DND-41 (cell line): ENCODE data around the gene SEMA7A.
"Not testable (repeated sequence)": the region's sequence is repeated elsewhere in the genome, so short reads cannot be mapped to it uniquely, and the experiment has no call there.

Experiments used
- ATAC-seq: fragments of 200-7000 bp; cut with Tn5 transposase; 3 replicates; pipeline ENCODE4 v1.9.1; 2021; ENCODE audit warnings: low read depth; ENCODE audit not compliant: insufficient read depth
- DNase-seq: peaks from one replicate; pipeline ENCODE4 v3.0.0-alpha.2; 2020
- H2AFZ ChIP-seq: 2 replicates; pipeline ENCODE4 v1.6.0; 2012; ENCODE audit warnings: low read depth, low read length
- H3K27ac ChIP-seq: 2 replicates; pipeline ENCODE4 v1.5.1; 2012; ENCODE audit warnings: low read length, inconsistent platforms
- H3K27me3 ChIP-seq: fragments of 200-600 bp; sonication (generic); 2 replicates; pipeline ENCODE4 v1.6.0; 2012; ENCODE audit warnings: low read length, mild to moderate bottlenecking, inconsistent platforms; ENCODE audit not compliant: insufficient read depth, poor library complexity
- H3K36me3 ChIP-seq: 2 replicates; pipeline ENCODE4 v1.5.1; 2012; ENCODE audit warnings: low read length, inconsistent platforms; ENCODE audit not compliant: insufficient read depth
- H3K4me1 ChIP-seq: 2 replicates; pipeline ENCODE4 v1.5.1; 2012; ENCODE audit warnings: mild to moderate bottlenecking, low read length; ENCODE audit not compliant: insufficient read depth
- H3K4me2 ChIP-seq: 2 replicates; pipeline ENCODE4 v1.6.0; 2012; ENCODE audit warnings: mild to moderate bottlenecking, moderate library complexity, low read length, inconsistent platforms; ENCODE audit not compliant: insufficient read depth
- H3K4me3 ChIP-seq, 2 experiments: fragments of 200-600 bp in 1 of 2; shearing (Covaris generic) in 1 of 2; 2 replicates each; pipeline ENCODE4 v1.5.1; 2012 to 2016; ENCODE audit warnings: inconsistent platforms in 2 of 2, low read length in 2 of 2, mild to moderate bottlenecking in 2 of 2, low read depth in 1 of 2, moderate library complexity in 1 of 2
- H3K79me2 ChIP-seq: 2 replicates; pipeline ENCODE4 v1.6.0; 2012; ENCODE audit warnings: low read length, inconsistent platforms; ENCODE audit not compliant: insufficient read depth
- H3K9ac ChIP-seq: 2 replicates; pipeline ENCODE4 v1.6.0; 2012; ENCODE audit warnings: low read depth, mild to moderate bottlenecking, inconsistent platforms, low read length, moderate library complexity
- H3K9me3 ChIP-seq: 2 replicates; pipeline ENCODE4 v1.5.1; 2012; ENCODE audit warnings: low read length, moderate library complexity, mild to moderate bottlenecking, inconsistent platforms; ENCODE audit not compliant: insufficient read depth, severe bottlenecking
- H4K20me1 ChIP-seq: 2 replicates; pipeline ENCODE4 v1.6.0; 2012; ENCODE audit warnings: low read length; ENCODE audit not compliant: insufficient read depth
- CTCF ChIP-seq: IDR thresholded peaks from 2 replicates; pipeline ENCODE4 v1.5.1; 2012; ENCODE audit warnings: borderline replicate concordance, low read length, moderate library complexity, mild to moderate bottlenecking; ENCODE audit not compliant: poor library complexity, severe bottlenecking; ENCODE audit errors: extremely low read depth
- EZH2 ChIP-seq: IDR thresholded peaks from 3 replicates; pipeline ENCODE4 v1.6.1; 2012; ENCODE audit warnings: borderline replicate concordance, low read depth, mild to moderate bottlenecking, moderate library complexity, low read length, inconsistent platforms; ENCODE audit not compliant: severe bottlenecking

SEMA7A gene

DNA sequence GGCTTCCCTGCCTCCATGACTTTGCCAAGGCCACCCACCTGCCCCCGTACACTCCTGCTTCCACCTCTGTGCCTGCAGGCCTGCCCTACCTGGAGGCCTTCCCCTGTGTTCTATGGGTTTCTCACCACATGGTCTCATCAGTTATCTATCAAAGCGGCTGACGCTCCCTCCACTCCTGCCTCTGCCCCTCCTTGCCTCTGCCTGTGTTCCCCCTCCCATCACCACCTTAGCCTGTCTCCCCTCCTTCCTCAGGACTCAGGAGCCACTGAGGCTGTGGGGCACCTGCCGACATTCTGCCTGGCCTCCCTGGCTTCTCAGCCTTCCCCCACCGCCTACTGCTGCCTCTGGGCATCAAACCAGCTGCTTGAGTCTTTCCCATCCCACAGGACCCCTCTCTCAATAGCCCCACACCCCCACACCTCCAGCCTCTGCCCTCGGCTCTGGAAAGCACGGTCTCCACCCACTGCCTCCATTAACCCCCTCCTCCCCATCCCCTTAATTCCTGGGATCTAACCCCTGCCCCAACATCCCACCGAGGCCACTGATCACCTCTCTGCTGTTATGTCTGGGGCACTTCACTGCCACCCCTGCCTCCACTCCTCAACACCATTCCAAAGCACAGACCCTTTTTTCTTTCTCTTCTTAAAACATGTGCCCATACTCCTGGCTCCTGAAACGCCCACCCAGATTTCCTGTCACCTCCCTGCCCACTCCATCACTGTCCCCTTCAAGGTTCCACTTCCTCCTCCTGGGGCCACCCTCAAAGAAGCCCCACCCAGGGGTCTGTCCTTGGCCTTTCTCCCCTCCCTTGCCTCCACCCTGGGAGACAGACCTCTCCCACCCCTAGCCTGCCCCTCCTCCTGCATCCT lies 41.9 kb downstream of the SEMA7A start:
- Histone ChIP-seq H2AFZ (no peak overlapping the region), H3K27ac (0 out of 2 replicates have a peak overlapping the region, but pooled peaks have one; percentile 1), H3K9ac (no peak overlapping the region), H3K27me3 (no peaks in the 10 kb centered on the region), H3K36me3 (no peaks in the 10 kb centered on the region), H4K20me1 (no peaks in the 10 kb centered on the region), H3K4me2 (no peak overlapping the region), H3K9me3 (no peaks in the 10 kb centered on the region), H3K79me2 (no peaks in the 10 kb centered on the region), H3K4me3 (no peak overlapping the region), H3K4me1 (peaks cover 16% of the 10 kb centered on the region)
- ATAC-seq, result no peak
- TF ChIP-seq CTCF (no peak), EZH2 (no peak)
- DNase-seq, result no peak

DNA sequence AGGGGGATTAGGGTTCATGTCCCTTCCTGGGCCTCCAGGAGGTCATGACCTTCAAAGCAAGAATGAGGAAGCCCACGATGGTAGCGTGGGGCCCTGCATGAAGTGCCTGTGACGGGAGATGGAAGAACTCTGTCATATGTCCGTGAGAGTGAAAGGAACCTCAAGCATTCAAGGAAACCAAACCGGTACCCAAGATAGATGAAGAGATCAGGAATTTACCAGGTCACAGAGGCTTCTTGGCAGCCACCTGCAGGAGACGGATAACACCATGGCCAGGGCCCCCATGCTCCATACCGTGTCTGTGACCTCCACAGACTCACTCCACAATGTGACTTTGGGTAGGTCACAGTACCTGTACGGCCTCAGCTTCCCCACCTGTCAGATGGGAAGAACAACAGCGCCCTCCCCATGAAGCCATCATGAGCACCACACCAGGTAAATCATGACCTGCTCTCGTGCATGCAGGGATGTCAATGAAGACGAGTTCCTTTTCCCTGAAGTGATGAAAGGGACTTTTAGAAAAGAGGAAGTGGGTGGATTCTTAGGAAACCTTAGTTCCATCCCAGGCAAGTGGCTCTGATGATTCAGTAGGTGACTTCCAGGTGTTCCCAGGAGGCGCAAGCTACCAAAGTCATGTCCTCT lies 43.0 kb downstream of the SEMA7A start:
- no peaks in the 10 kb centered on the region for H4K20me1 ChIP-seq
- H3K4me1 ChIP-seq, result peaks cover 13% of the 10 kb centered on the region
- no peak overlapping the region for H3K4me3 ChIP-seq
- H3K79me2 ChIP-seq, result no peaks in the 10 kb centered on the region
- TF ChIP-seq CTCF, result no peak
- no peak for TF ChIP-seq EZH2
- DNase-seq, result no peak
- H3K36me3 ChIP-seq, result no peaks in the 10 kb centered on the region
- H2AFZ ChIP-seq, result no peak overlapping the region
- ATAC-seq, result no peak
- H3K4me2 ChIP-seq, result no peak overlapping the region
- H3K9me3 ChIP-seq, result no peaks in the 10 kb centered on the region
- no peak overlapping the region for H3K9ac ChIP-seq
- H3K27ac ChIP-seq, result peak overlapping the region; percentile 16; the same call in 1 of the 2 replicates
- no peaks in the 10 kb centered on the region for H3K27me3 ChIP-seq

DNA sequence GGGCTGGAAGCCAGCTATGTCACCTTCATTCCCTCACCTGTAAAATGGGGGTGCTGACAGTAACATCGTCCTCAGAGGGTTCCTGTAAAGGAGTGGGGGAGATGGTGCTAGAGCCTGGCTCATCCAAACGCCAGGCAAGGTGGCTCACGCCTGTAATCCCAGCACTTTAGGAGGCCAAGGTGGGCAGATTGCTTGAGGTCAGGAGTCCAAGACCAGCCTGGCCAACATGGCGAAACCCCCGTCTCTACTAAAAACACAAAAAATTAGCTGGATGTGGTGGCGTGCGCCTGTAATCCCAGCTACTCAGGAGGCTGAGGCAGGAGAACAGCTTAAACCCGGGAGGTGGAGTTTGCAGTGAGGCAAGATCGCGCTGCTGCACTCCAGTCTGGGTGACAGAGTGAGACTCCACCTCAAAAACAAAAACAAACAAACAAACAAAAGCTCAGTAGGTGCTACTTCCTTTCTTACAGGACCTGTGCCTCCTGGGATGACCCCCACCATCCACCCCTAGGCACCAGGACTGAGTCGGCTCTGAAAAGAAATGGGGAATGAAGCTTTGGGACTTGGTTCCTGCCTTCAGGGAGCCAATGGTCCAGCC lies 43.6 kb downstream of the SEMA7A start:
- H3K4me1 ChIP-seq, result peaks cover 13% of the 10 kb centered on the region
- not testable (repeated sequence) for H2AFZ ChIP-seq, H3K4me3 ChIP-seq, H3K9me3 ChIP-seq, H3K79me2 ChIP-seq, DNase-seq, H3K9ac ChIP-seq, H3K4me2 ChIP-seq, ATAC-seq, H3K27me3 ChIP-seq, H4K20me1 ChIP-seq, H3K27ac ChIP-seq, H3K36me3 ChIP-seq
